ENCODE measurements around the gene SGSM1.

SGSM1 gene

GRCh38 chr22:24938741-24939341 lies 132.8 kb downstream of the SGSM1 start:
- TF ChIP-seq CTCF (IDR thresholded peaks at IDR 0.05; ENCODE audit: insufficient read depth, low read length, poor library complexity, severe bottlenecking) = peak; percentile 69
- H3K27me3 ChIP-seq (replicated peaks; ENCODE audit: control insufficient read depth, insufficient read depth, low read length) = no peaks in the 10 kb centered on the region
- no peaks in the 10 kb centered on the region for H3K36me3 ChIP-seq (ENCODE audit: control insufficient read depth, insufficient read depth, low read length)
- no peak overlapping the region for H3K4me3 ChIP-seq (replicated peaks; ENCODE audit: low read depth, low read length)
- DNase-seq (ENCODE audit: extremely low read depth, insufficient read length) = no peak

GRCh38 chr22:24942301-24942700 lies 136.3 kb downstream of the SGSM1 start:
- no peak for DNase-seq (ENCODE audit: extremely low read depth, insufficient read length)
- H3K27me3 ChIP-seq (replicated peaks; ENCODE audit: control insufficient read depth, insufficient read depth, low read length) = no peaks in the 10 kb centered on the region
- H3K4me3 ChIP-seq (replicated peaks; ENCODE audit: low read depth, low read length) = no peak overlapping the region
- H3K36me3 ChIP-seq (ENCODE audit: control insufficient read depth, insufficient read depth, low read length) = no peaks in the 10 kb centered on the region
- TF ChIP-seq CTCF (IDR thresholded peaks at IDR 0.05; ENCODE audit: insufficient read depth, low read length, poor library complexity, severe bottlenecking) = no peak

DNA sequence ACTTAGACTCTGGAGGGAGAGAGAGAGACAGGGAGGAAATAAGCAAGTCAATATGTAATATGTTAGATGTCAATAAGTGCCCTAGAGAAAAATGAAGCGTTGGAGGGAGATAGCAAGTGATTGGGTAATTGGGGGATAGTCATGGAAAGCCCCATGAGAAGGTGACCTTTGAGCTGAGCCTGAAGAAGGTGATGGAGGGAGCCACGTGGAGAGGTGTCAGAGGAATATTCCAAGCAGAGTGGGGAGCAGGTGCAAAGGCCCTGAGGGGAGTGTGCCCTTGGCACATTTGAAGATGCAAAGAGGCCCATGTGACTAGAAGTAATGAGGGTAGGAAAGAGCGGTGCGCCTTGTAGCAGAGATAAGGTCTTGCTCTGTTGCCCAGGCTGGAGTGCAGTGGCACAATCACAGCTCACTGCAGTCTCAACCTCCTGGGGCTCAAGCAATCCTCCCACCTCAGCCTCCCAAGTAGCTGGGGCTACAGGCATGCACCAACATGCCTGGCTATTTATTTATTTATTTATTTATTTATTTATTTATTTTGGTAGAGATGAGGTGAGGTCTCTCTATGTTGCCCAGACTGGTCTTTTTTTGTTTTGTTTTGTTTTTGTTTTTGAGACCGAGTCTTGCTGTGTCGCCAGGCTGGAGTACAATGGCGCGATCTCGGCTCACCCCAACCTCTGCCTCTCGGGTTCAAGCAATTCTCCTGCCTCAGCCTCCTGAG lies 138.4 kb downstream of the SGSM1 start:
- no peaks in the 10 kb centered on the region for H3K27me3 ChIP-seq (replicated peaks; ENCODE audit: control insufficient read depth, insufficient read depth, low read length)
- no peaks in the 10 kb centered on the region for H3K36me3 ChIP-seq (ENCODE audit: control insufficient read depth, insufficient read depth, low read length)
- DNase-seq (ENCODE audit: extremely low read depth, insufficient read length) = no peak

DNA sequence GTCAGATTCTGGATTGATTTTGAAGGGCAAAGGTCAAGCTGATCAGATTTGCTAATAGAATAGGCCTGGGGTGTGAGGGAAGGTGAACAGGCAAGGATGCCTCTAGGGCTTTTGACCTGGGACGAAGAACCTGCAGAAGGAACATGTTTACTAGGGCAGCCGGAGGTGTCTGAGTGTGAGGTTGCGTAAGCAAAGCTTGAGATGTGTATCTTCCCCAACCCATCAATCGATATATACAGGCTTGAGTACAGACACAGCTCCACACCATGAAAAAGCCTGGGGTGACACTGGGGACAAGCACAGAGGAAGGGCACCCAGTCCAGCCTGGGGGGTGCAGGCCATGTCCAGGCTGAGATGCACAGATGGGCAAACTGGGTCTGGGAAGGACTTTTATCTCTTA lies 139.4 kb downstream of the SGSM1 start:
- no peak for DNase-seq (ENCODE audit: extremely low read depth, insufficient read length)
- no peak overlapping the region for H3K4me3 ChIP-seq (replicated peaks; ENCODE audit: low read depth, low read length)
- H3K27me3 ChIP-seq (replicated peaks; ENCODE audit: control insufficient read depth, insufficient read depth, low read length) = no peaks in the 10 kb centered on the region
- TF ChIP-seq CTCF (IDR thresholded peaks at IDR 0.05; ENCODE audit: insufficient read depth, low read length, poor library complexity, severe bottlenecking) = no peak
- no peaks in the 10 kb centered on the region for H3K36me3 ChIP-seq (ENCODE audit: control insufficient read depth, insufficient read depth, low read length)

More for the DNA sequence above, 138.4 kb downstream of the SGSM1 start:
- TF ChIP-seq CTCF (IDR thresholded peaks at IDR 0.05; ENCODE audit: insufficient read depth, low read length, poor library complexity, severe bottlenecking) = no peak
- H3K4me3 ChIP-seq (replicated peaks; ENCODE audit: low read depth, low read length) = no peak overlapping the region

GRCh38 chr22:24947383-24947782 lies 141.4 kb downstream of the SGSM1 start:
- H3K27me3 ChIP-seq (replicated peaks; ENCODE audit: control insufficient read depth, insufficient read depth, low read length) = no peaks in the 10 kb centered on the region
- no peak for TF ChIP-seq CTCF (IDR thresholded peaks at IDR 0.05; ENCODE audit: insufficient read depth, low read length, poor library complexity, severe bottlenecking)
- no peak for DNase-seq (ENCODE audit: extremely low read depth, insufficient read length)
- no peak overlapping the region for H3K4me3 ChIP-seq (replicated peaks; ENCODE audit: low read depth, low read length)
- H3K36me3 ChIP-seq (ENCODE audit: control insufficient read depth, insufficient read depth, low read length) = no peaks in the 10 kb centered on the region

Data from GM06990 (cell line).